IMR-90 (cell line): ENCODE measurements around the gene ST6GALNAC3. TPM values are rescaled to one million over a fixed set of nuclear protein-coding genes. Genes with fewer than 3 reads are reported as not detected.

Experiments used
- ATAC-seq: fragments of 200-7000 bp; cut with Tn5 transposase; 2 replicates; pipeline ENCODE4 v1.9.1; 2020; ENCODE audit warnings: low read depth, mild to moderate bottlenecking, moderate library complexity
- BruUV-seq: library from RNA; stranded (reverse); fragments of 400-500 nt; replicated peaks from 2 replicates; lab custom pipeline; 2021; lab: Mats Ljungman, UMichigan
- CTCF ChIA-PET: fragments of 300-600 bp; formaldehyde crosslinking; extraction: SDS; loops from one replicate; lab custom pipeline; 2021; ENCODE audit warnings: antibody characterized with exemption; lab: Yijun Ruan, JAX
- POLR2A ChIA-PET: fragments of 300-600 bp; sonication (Branson Sonifier 250); formaldehyde crosslinking; loops from one replicate; lab custom pipeline; 2022; ENCODE audit warnings: antibody characterized with exemption; ENCODE audit not compliant: unreplicated experiment; lab: Charles Lee
- DNase-seq: peaks from one replicate; pipeline ENCODE4 v3.0.0; 2013
- H2AFZ ChIP-seq: replicated peaks from 2 replicates; pipeline ENCODE3; 2013; ENCODE audit warnings: low read length, mild to moderate bottlenecking; ENCODE audit not compliant: poor library complexity
- H2AK5ac ChIP-seq: 2 replicates; pipeline ENCODE4 v1.6.1; 2013; ENCODE audit warnings: low read depth, low read length, inconsistent platforms
- H2AK9ac ChIP-seq: replicated peaks from 2 replicates; pipeline ENCODE3; 2013; ENCODE audit warnings: mild to moderate bottlenecking, low read depth, low read length, moderate library complexity; ENCODE audit not compliant: poor library complexity
- H2BK120ac ChIP-seq: 2 replicates; pipeline ENCODE4 v1.6.1; 2013; ENCODE audit warnings: low read depth, low read length, inconsistent platforms
- H2BK15ac ChIP-seq: 3 replicates; pipeline ENCODE4 v1.6.1; 2013; ENCODE audit warnings: low read depth, low read length, inconsistent platforms
- H2BK20ac ChIP-seq: 2 replicates; pipeline ENCODE4 v1.6.1; 2013; ENCODE audit warnings: low read depth, mild to moderate bottlenecking, inconsistent platforms, low read length, moderate library complexity
- H2BK5ac ChIP-seq: 2 replicates; pipeline ENCODE4 v1.6.1; 2013; ENCODE audit warnings: mild to moderate bottlenecking, low read depth, low read length, inconsistent platforms; ENCODE audit not compliant: poor library complexity, severe bottlenecking
- H3K14ac ChIP-seq: replicated peaks from 2 replicates; pipeline ENCODE4 v1.6.1; 2013; ENCODE audit warnings: low read depth, low read length, inconsistent platforms
- H3K18ac ChIP-seq: 2 replicates; pipeline ENCODE4 v1.6.1; 2013; ENCODE audit warnings: low read depth, low read length, control low read depth
- H3K23ac ChIP-seq: 2 replicates; pipeline ENCODE4 v1.6.1; 2013; ENCODE audit warnings: low read depth, low read length, inconsistent platforms
- H3K27ac ChIP-seq: 2 replicates; pipeline ENCODE4 v1.5.1; 2013; ENCODE audit warnings: mild to moderate bottlenecking, control low read depth, low read length; ENCODE audit not compliant: insufficient read depth
- H3K27me3 ChIP-seq: 2 replicates; pipeline ENCODE4 v1.6.1; 2013; ENCODE audit warnings: low read length; ENCODE audit not compliant: control insufficient read depth, insufficient read depth
- H3K36me3 ChIP-seq: 2 replicates; pipeline ENCODE4 v1.6.1; 2013; ENCODE audit warnings: low read length, mixed read lengths; ENCODE audit not compliant: control insufficient read depth, insufficient read depth
- H3K4ac ChIP-seq: 2 replicates; pipeline ENCODE4 v1.6.1; 2013; ENCODE audit warnings: low read depth, low read length, inconsistent platforms
- H3K4me1 ChIP-seq: 2 replicates; pipeline ENCODE4 v1.6.1; 2013; ENCODE audit warnings: low read length, mixed read lengths; ENCODE audit not compliant: control insufficient read depth, insufficient read depth
- H3K4me2 ChIP-seq: 2 replicates; pipeline ENCODE4 v1.6.1; 2013; ENCODE audit warnings: low read depth, mild to moderate bottlenecking, control low read depth, low read length, moderate library complexity
- H3K4me3 ChIP-seq: 2 replicates; pipeline ENCODE4 v1.5.1; 2013; ENCODE audit warnings: low read depth, mild to moderate bottlenecking, control low read depth, low read length, moderate library complexity; ENCODE audit not compliant: insufficient read depth
- H3K56ac ChIP-seq: 2 replicates; pipeline ENCODE4 v1.6.1; 2013; ENCODE audit warnings: low read length, inconsistent platforms; ENCODE audit not compliant: insufficient read depth; ENCODE audit errors: extremely low read depth
- H3K79me1 ChIP-seq, 2 experiments: 2 replicates each; pipeline ENCODE4 v1.6.1; 2013; ENCODE audit warnings: low read length in 2 of 2, inconsistent platforms in 1 of 2, low read depth in 1 of 2
- H3K9ac ChIP-seq: 2 replicates; pipeline ENCODE4 v1.6.1; 2013; ENCODE audit warnings: low read depth, low read length, control low read depth
- H3K9me1 ChIP-seq: 2 replicates; pipeline ENCODE4 v1.6.1; 2013; ENCODE audit warnings: low read length, inconsistent platforms; ENCODE audit not compliant: insufficient read depth
- H3K9me3 ChIP-seq: 2 replicates; pipeline ENCODE4 v1.6.1; 2013; ENCODE audit warnings: low read length; ENCODE audit not compliant: control insufficient read depth, insufficient read depth
- H4K20me1 ChIP-seq: 2 replicates; pipeline ENCODE4 v1.6.1; 2013; ENCODE audit warnings: low read length, inconsistent platforms; ENCODE audit not compliant: insufficient read depth
- H4K5ac ChIP-seq: 2 replicates; pipeline ENCODE4 v1.6.1; 2013; ENCODE audit warnings: mild to moderate bottlenecking, low read depth, low read length, control low read depth
- H4K8ac ChIP-seq, 2 experiments: 2 replicates each; pipeline ENCODE4 v1.6.1; 2013; ENCODE audit warnings: low read depth in 2 of 2, low read length in 2 of 2, control low read depth in 1 of 2, inconsistent platforms in 1 of 2
- H4K91ac ChIP-seq: 2 replicates; pipeline ENCODE4 v1.6.1; 2013; ENCODE audit warnings: low read depth, low read length, inconsistent platforms; ENCODE audit not compliant: insufficient read depth
- USF2 ChIP-seq: fragments of 150-350 bp; IDR thresholded peaks from 2 replicates; pipeline ENCODE4 v1.6.1; 2017; ENCODE audit warnings: mild to moderate bottlenecking, antibody characterized with exemption, low read length, low read depth
- WGBS, 2 experiments: methylation state at CpG; one replicate each; pipeline versions ENCODE4 v1.1.5 to v1.1.7; 2013; ENCODE audit warnings: missing lambda C conversion rate in 2 of 2; ENCODE audit not compliant: insufficient read length in 1 of 2; ENCODE audit errors: extremely low coverage in 2 of 2; 5-methylcytosine and 5-hydroxymethylcytosine counted together
- dilution Hi-C: fragments of 300-500 bp; cut with HindIII; formaldehyde crosslinking; loops from one replicate; pipeline ENCODE4 v1.14.3; 2018; ENCODE audit warnings: low sequenced_read_pairs; ENCODE audit not compliant: unreplicated experiment
- in situ Hi-C: fragments of 300-500 bp; cut with MboI; formaldehyde crosslinking; loops from 3 replicates; pipeline ENCODE4 v1.14.3; 2019; ENCODE audit warnings: low sequenced_read_pairs, inconsistent platforms, mixed read lengths
- intact Hi-C: fragments of 100-400 bp; cut with micrococcal nuclease; formaldehyde crosslinking; loops from 2 replicates; pipeline ENCODE4 v1.10.0; 2022
- polyA plus RNA-seq, 3 experiments: library from polyadenylated mRNA; depleted of rRNA; stranded (reverse); fragments of >200 nt; gene quantifications; 2 replicates each; pipeline ENCODE4 v1.2.3, GENCODE V29; 2012; ENCODE audit warnings: low replicate concordance in 1 of 3
- total RNA-seq: library from RNA; depleted of rRNA; stranded (reverse); fragments of >200 nt; gene quantifications from 2 replicates; pipeline ENCODE4 v1.2.3, GENCODE V29; 2012

Gene ST6GALNAC3
- total and polyA plus RNA-seq, 2 of the 4 experiments (the other 2 are of a cell fraction): 0.65 to 1.3 TPM

GRCh38 chr1:76086109-76086508 is 11.6 kb downstream of the ST6GALNAC3 start:
- Histone ChIP-seq H3K4ac (no peak overlapping the region), H2BK15ac (no peak overlapping the region), H4K8ac (no peak overlapping the region), H3K56ac (no peak overlapping the region), H3K9me3 (no peaks in the 10 kb centered on the region), H2BK20ac (no peak overlapping the region), H4K5ac (no peak overlapping the region), H3K4me3 (no peak overlapping the region), H3K27ac (no peak overlapping the region), H3K18ac (no peak overlapping the region), H3K14ac (no peak overlapping the region), H3K9me1 (no peaks in the 10 kb centered on the region), H3K4me2 (no peak overlapping the region), H2BK120ac (no peak overlapping the region), H2AK9ac (no peak overlapping the region), H4K20me1 (no peaks in the 10 kb centered on the region), H4K91ac (no peak overlapping the region), H3K4me1 (no peaks in the 10 kb centered on the region), H2AK5ac (no peak overlapping the region), H3K9ac (no peak overlapping the region), H3K27me3 (peaks cover 1% of the 10 kb centered on the region; the same call in 1 of the 2 replicates), H2BK5ac (no peak overlapping the region), H3K36me3 (no peaks in the 10 kb centered on the region), H3K79me1 (no peaks in the 10 kb centered on the region), H2AFZ (no peak overlapping the region), H3K23ac (no peak overlapping the region)
- ChIA-PET POLR2A (no interaction called here), CTCF (no interaction called here)
- no TSS peak for BruUV-seq
- intact Hi-C loops: no loop called here
- in situ Hi-C loops: no loop called here
- TF ChIP-seq USF2: no peak
- WGBS, 2 experiments: 100% methylated on average over 3 of the region's 3 CpGs; no CpG with 5 or more reads in 1 of the 2 experiments
- ATAC-seq (no peak), DNase-seq (no peak)
- dilution Hi-C loops: no loop called here
